DND-41 (cell line): ENCODE data around the gene RYR2.

Experiments used
- EZH2 ChIP-seq: IDR thresholded peaks from 3 replicates; pipeline ENCODE4 v1.6.1; 2012; ENCODE audit warnings: borderline replicate concordance, low read depth, mild to moderate bottlenecking, moderate library complexity, low read length, inconsistent platforms; ENCODE audit not compliant: severe bottlenecking
- TF ChIP-seq, protein P1 (sequence below): IDR thresholded peaks from 2 replicates; pipeline ENCODE4 v1.5.1; 2012; ENCODE audit warnings: borderline replicate concordance, low read length, moderate library complexity, mild to moderate bottlenecking; ENCODE audit not compliant: poor library complexity, severe bottlenecking; ENCODE audit errors: extremely low read depth

DNA sequence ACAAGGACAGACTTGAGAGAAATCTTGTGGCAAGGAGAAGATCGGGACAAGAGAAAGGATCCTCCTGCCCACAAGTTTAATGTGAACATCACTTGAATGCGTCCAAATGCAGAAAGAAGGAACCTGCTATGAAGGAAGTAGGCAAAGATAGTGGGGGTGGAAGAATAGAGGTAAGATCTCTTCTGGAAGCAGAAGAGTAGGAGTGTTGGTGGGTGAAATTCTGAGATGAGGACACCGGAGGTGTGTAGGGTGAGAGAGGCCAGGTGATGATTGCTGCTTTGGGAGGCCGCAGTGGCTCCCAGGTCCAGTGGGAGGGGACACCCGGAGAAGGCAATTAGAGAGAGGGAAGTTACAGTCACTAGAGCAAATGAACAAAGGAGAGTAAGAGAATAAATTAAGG lies 6.8 kb downstream of the RYR2 start:
- TF ChIP-seq, protein P1, sequence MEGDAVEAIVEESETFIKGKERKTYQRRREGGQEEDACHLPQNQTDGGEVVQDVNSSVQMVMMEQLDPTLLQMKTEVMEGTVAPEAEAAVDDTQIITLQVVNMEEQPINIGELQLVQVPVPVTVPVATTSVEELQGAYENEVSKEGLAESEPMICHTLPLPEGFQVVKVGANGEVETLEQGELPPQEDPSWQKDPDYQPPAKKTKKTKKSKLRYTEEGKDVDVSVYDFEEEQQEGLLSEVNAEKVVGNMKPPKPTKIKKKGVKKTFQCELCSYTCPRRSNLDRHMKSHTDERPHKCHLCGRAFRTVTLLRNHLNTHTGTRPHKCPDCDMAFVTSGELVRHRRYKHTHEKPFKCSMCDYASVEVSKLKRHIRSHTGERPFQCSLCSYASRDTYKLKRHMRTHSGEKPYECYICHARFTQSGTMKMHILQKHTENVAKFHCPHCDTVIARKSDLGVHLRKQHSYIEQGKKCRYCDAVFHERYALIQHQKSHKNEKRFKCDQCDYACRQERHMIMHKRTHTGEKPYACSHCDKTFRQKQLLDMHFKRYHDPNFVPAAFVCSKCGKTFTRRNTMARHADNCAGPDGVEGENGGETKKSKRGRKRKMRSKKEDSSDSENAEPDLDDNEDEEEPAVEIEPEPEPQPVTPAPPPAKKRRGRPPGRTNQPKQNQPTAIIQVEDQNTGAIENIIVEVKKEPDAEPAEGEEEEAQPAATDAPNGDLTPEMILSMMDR = no peak
- no peak for TF ChIP-seq EZH2
